ENCODE data around the gene FHL1.
"Not testable (repeated sequence)": the region's sequence is repeated elsewhere in the genome, so short reads cannot be mapped to it uniquely, and the experiment has no call there.

FHL1 gene

DNA sequence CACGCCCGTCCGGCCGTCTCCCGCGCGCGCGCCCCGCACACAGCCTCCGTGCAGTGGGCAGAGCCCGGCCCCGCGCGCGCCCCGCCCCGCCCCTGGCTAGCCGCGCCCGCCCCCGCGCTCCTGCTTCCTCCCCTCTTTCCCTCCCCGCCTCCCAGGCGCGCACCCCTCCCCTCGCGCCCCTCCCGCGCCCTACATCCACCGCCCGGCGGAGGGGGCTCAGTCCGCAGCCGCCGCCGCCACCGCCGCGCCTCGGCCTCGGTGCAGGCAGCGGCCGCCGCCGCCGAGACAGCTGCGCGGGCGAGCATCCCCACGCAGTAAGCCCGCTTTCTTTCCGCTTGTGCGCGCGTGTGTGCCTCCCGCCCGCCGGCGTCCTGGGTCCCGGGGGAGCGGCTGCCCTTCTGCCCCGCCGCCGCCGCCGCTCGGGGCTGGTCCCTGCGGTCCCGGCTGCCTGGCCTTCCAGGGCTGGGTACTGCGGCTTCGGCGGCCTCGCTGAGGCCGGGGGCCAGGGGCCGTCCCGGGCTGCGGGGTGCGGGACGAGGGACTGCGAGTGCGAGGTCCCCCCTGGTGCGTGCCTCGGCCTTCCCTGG lies at the start of gene FHL1:
FHL1 (plus strand) TSS at position 219 of the 587 bp plus-strand sequence.
- peak in 1 of 2 donors; percentile 21 for DNase-seq (ENCODE audit: extremely low read depth in 1 of 2, low read depth in 1 of 2)

- DNase-seq (ENCODE audit: extremely low read depth in 1 of 2, low read depth in 1 of 2), result no peak
Measured at GRCh38 chrX:136097871-136098805, 49.2 kb upstream of the FHL1 start.

GRCh38 chrX:136104936-136105335 lies 42.4 kb upstream of the FHL1 start:
- no peak for DNase-seq (ENCODE audit: extremely low read depth in 1 of 2, low read depth in 1 of 2)

- DNase-seq (ENCODE audit: extremely low read depth in 1 of 2, low read depth in 1 of 2), result no peak
Measured at GRCh38 chrX:136106920-136107528, 40.3 kb upstream of the FHL1 start.

GRCh38 chrX:136108905-136109304 lies 38.4 kb upstream of the FHL1 start:
- not testable (repeated sequence) for DNase-seq (ENCODE audit: extremely low read depth in 1 of 2, low read depth in 1 of 2)

DNA sequence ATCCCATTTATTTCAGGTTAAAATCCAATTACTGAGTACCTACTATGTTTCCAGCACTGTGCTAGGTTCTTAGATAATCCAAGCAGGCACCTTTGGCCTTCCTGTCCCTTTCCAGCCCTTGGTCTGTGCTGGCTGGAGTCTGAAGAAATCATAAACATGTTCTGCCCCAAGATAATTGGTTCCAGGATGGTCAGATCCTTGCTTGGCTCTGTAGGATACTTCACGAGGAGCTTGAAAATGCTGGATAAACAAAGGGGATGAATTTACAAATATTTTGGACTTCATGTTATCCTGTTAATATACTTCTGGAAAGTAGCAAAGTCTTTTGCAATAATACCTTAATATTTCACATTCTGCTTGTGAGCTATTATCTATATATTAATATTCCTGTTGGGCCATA lies 35.0 kb upstream of the FHL1 start:
- DNase-seq (ENCODE audit: extremely low read depth in 1 of 2, low read depth in 1 of 2), result no peak

DNA sequence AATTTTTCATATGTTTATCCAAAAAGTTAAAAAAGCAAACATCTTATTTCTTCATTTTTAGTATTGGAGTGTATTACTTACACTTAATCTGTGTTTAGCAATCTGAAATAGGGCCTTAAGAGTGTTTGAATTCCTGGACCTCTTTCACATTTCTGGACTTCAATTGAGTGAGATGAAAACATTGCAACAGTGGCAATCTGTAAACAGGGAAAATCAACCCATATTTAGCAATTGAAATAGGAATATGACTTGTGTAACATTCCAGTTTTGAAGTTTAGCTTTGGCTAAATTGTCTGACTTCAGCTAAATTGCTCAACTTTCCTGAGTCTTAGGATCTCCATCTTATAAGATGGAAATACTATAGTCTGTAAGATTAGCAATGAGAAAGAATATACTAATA lies 34.6 kb upstream of the FHL1 start:
- DNase-seq (ENCODE audit: extremely low read depth in 1 of 2, low read depth in 1 of 2), result no peak

DNA sequence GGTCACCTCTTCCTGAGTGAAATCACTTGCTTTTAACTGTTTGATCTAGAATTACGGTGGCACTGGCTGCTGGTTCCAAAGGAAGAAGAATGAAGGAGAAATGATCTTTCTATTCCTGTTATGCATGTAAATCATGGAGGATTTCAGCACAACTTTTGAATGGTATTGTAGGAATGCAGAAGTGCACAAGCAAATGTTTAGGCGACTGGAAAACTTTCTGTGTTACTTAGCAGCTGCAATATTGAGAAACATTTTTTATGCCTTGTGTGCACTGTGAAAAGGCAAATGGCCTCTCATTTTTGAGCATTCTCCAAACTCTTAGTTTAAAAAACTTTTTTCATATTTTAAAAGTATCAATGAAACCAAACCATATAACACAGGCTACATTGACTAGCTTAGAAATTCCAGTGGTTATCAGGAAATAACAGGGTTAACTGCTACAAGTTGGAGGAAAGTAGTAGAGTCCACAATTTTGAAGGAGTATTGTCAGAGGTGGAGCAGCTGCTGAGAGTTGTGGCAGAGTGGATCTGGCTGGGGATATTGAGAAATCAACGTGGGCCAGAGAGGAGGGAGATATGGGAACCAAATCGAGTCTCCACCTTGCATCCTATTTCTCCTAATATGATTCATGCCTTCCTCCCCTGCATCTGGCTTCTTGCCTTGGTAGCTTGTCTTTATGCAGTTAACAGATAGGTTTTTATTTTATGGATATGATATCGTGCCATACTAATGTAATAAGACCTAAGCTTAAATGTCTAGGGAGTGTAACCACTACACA lies 32.0 kb upstream of the FHL1 start:
- no peak for DNase-seq (ENCODE audit: extremely low read depth in 1 of 2, low read depth in 1 of 2)

- DNase-seq (ENCODE audit: extremely low read depth in 1 of 2, low read depth in 1 of 2), result no peak
Measured at GRCh38 chrX:136115904-136116297, 31.4 kb upstream of the FHL1 start.

- DNase-seq (ENCODE audit: extremely low read depth in 1 of 2, low read depth in 1 of 2), result no peak
Measured at GRCh38 chrX:136121788-136122187, 25.5 kb upstream of the FHL1 start.

- DNase-seq (ENCODE audit: extremely low read depth in 1 of 2, low read depth in 1 of 2), result no peak
Measured at GRCh38 chrX:136122207-136122606, 25.1 kb upstream of the FHL1 start.

DNA sequence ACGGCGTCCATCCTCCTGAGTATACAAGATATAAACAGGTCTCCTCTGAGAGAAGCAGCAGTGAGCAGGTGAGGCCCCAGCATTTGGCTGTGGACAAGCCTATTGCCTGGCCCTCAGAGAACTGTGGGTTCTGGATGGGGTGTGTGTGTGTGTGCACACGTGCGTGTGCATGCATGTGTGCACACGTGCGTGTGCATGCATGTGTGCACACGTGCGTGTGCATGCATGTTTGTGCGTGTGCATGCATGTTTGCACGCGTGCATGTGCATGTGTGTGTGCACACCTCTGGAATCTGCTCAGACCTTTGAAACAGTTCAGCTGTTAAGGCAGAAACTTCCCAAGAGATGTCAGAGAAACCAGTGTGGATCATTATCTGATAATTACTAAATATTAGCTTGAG lies 22.2 kb upstream of the FHL1 start:
- DNase-seq (ENCODE audit: extremely low read depth in 1 of 2, low read depth in 1 of 2), result no peak

DNA sequence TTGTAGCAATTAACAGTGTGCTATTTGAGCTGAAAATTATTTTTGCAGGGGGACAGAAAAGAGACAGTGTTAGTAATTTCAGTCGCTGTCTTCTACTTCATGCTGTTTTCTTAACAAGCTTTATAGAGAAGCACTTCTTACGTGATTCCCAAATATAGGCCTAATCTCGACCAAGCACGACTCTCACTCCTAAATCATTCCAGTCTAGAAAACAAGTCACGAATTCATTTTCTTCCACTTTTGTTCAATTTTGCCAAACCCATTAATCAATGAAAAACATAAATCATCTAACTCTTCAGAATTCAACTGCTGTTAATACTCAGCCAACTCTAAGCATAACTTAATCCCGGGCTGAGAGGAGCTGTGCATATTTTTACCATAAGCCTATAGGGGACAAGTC lies 21.0 kb upstream of the FHL1 start:
- DNase-seq (ENCODE audit: extremely low read depth in 1 of 2, low read depth in 1 of 2), result no peak

- DNase-seq (ENCODE audit: extremely low read depth in 1 of 2, low read depth in 1 of 2), result no peak
Measured at GRCh38 chrX:136126872-136127406, 20.4 kb upstream of the FHL1 start.

- no peak for DNase-seq (ENCODE audit: extremely low read depth in 1 of 2, low read depth in 1 of 2)
Measured at GRCh38 chrX:136128743-136129142, 18.6 kb upstream of the FHL1 start.

DNA sequence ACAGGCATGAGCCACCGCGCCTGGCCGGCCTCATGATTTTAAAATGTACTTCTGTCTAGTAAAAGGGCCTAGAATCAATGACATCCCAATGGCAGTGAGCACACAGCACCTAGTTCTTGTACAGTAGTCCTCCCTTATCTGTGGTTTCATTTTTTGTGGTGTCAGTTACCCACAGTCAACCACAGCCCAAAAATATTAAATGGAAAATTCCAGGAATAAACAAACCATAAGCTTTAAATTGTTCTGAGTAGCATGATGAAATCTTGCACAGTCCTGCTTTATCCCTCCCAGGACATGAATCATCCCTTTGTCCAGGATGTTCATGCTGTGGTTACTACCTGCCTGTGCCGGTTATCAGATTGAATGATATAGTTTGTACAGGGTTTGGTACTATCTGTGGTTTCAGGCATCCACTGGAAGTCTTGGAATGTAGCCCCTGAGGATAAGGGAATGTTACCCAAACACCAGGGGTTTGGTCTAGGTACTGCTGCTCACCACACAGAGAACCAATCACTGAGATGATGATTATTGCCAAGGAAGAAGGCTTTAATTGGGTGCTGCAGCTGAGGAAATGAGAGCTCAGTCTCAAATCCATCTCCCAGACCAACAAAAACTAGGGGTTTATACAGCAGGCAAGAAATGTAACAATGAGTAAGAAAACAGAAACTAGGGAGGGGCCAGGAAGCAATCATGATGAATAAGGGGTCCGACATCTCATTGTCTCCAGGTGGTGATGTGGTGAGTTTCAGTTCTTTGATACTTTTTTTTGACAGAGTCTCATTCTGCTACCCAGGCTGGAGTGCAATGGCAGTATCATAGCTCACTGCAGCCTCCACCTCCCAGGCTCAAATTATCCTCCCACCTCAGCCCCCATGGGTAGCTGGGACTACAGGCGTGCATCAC lies 16.2 kb upstream of the FHL1 start:
- DNase-seq (ENCODE audit: extremely low read depth in 1 of 2, low read depth in 1 of 2), result no peak

DNA sequence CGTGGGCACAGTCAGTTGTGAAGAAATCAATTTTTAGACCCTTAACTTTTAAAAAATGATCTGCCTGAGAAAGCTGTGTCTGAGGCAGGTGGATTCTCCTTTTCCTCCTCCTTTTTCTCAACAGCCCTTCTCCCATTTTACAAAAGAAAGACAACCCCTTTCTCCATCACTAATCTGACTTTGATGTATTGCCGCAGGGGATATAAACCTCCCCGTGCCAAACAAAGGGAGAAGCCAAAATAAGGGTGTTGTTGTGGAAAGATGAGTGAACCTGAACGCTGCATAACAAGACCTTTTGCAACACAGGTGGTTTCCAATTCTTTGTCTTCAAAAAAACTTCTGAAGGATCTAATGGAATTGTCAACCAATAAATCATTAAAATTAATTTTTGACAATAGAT lies 8.4 kb upstream of the FHL1 start:
- no peak for DNase-seq (ENCODE audit: extremely low read depth in 1 of 2, low read depth in 1 of 2)

GRCh38 chrX:136141569-136141968 lies 5.8 kb upstream of the FHL1 start:
- DNase-seq (ENCODE audit: extremely low read depth in 1 of 2, low read depth in 1 of 2), result no peak

DNA sequence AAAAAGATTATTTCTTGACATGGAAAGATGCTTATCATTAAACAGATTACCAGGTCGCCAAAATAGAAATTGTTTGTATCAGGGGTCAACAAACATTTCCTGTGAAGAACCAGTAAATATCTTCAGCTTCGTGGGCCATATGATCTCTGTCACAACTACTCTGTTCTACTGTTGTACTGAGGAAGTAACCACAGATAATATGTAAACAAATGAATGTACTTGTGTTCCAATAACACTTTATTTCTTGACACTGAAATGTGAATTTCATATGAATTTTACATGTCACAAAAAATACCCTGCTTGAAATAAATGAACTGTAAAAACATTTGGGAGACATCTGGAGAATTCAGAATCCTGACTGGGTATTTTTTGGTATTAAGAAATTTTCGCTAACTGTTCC lies 4.7 kb upstream of the FHL1 start:
- DNase-seq (ENCODE audit: extremely low read depth in 1 of 2, low read depth in 1 of 2), result no peak

DNA sequence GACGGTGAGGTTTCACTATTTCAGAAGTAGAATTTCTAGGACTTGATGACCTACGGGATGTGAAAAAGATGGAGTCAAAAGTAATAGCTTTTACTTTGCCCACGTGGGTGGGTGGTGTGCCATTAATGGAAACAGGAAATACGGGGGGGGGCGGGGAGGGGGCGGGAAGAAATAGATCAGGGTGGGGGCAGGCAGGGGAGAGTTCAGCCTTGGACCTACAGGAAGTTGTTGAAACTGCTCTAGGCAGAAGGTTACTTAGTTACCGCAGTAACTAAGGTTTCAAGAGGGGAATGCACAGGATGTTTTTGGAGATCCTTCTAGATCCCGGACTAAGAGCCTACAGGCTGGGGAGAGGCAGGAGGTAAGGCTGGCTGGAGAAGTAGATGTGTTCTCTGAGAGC lies 3.6 kb upstream of the FHL1 start:
- DNase-seq (ENCODE audit: extremely low read depth in 1 of 2, low read depth in 1 of 2), result no peak
